ENCODE data around the gene ABHD10.

The ABHD10 gene

DNA sequence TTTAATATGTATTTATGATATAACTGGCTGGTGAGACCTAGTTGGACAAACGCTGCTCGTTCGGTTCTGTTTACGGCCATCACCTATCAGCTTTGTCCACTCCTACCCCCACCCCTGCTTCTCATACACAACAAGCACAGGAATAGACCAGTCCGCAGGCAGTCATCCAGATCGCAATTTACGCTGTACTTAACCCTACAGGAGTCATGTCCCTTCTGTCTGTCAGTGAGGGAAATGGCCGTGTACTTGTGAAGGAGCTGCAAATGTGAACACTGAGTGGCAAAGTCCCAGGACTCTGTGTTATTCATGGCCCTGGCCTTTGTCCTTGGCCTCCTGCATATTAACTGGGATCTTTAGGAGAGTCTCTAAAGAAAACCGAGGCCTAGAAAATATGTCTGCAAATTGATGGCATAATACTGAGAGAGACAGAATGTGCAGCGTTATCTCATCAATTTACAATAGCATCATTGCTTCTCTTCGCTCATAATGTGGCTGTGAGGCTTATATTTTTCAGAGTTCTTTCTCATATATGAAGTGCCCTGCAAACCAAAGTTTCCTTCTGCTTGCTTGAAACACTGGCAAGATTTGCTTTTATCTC lies 7.2 kb upstream of the ABHD10 start:
- no peaks in the 10 kb centered on the region for H3K36me3 Mint-ChIP-seq (ENCODE audit: insufficient read depth)
- DNase-seq (no peak), ATAC-seq (replicated peaks) (no peak)
- H3K4me1 Mint-ChIP-seq (ENCODE audit: low read depth in 2 of 2), result peaks cover 3 to 4% of the 10 kb centered on the region in 2 donors
- no peaks in the 10 kb centered on the region for H3K27me3 Mint-ChIP-seq
- no peaks in the 10 kb centered on the region for H3K9me3 Mint-ChIP-seq
- H3K27ac Mint-ChIP-seq, result no peak overlapping the region
- no peak overlapping the region for H3K4me3 Mint-ChIP-seq

DNA sequence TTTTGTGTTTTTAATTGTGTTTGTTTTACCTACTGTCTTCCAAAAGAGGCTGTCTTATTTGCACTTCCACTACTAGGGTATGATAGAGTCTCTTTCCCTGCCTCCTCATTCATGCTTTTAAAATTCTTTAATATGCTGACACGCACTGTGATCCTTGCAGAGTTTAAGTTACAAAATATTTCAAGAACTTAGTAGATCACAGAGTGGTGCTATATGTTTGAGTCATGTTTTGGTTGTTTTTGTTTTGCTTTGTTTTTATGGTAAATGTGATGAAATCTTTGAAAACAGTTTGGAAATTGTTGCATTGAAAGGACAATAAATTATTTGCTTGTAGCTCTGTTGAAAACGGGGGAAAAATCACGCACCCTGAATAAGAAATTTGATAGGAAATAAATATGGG lies 5.9 kb upstream of the ABHD10 start:
- no peaks in the 10 kb centered on the region for H3K27me3 Mint-ChIP-seq
- no peaks in the 10 kb centered on the region for H3K4me1 Mint-ChIP-seq (ENCODE audit: low read depth in 2 of 2)
- H3K4me3 Mint-ChIP-seq, result no peak overlapping the region
- no peak for DNase-seq
- no peak overlapping the region for H3K27ac Mint-ChIP-seq
- no peaks in the 10 kb centered on the region for H3K36me3 Mint-ChIP-seq (ENCODE audit: insufficient read depth)
- ATAC-seq (replicated peaks), result no peak
- no peaks in the 10 kb centered on the region for H3K9me3 Mint-ChIP-seq

DNA sequence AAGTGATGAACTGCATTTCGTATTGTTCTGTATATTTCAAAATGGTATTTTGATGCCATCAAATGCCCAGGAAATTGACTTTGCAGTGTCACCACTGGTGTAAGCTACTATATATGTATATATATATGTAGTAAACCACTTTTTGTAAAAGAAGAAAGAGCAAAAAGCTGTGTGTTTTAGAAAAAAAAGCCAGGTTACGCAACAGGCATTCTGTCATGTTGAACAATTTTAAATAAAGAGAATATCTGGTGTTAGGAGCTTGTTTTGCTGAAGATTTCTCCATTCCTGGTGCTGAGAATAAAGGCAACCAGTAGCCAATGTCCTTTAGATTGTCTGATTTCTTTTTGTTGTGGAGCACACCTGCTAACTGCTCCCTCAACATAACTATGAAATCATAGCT lies 3.7 kb upstream of the ABHD10 start:
- Mint-ChIP-seq H3K9me3 (no peaks in the 10 kb centered on the region), H3K4me1 (ENCODE audit: low read depth in 2 of 2) (peaks cover 8 to 14% of the 10 kb centered on the region in 2 donors), H3K27ac (no peak overlapping the region), H3K4me3 (no peak overlapping the region), H3K27me3 (no peaks in the 10 kb centered on the region), H3K36me3 (ENCODE audit: insufficient read depth) (peaks cover 10% of the 10 kb centered on the region)
- DNase-seq (no peak), ATAC-seq (replicated peaks) (no peak)

DNA sequence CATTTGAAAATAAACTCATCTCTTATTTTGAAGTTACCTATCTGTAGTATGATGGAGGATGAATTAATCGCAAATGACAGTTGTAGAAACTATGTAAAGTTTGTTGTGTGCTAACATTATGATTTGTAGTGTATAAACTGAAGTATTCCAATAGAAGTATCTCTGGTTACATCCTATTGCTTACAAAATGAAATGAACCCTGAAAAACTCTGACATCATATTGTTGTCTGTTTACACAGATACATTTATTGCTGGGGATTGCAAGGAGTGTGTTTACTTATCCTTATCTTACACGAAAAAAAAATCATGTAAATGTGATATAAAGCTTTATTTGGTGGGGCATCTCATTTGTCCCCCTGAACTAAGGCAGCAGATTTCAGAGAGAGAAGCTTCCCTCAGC lies 2.6 kb upstream of the ABHD10 start:
- Mint-ChIP-seq H3K36me3 (ENCODE audit: insufficient read depth) (peaks cover 10% of the 10 kb centered on the region), H3K27me3 (no peaks in the 10 kb centered on the region), H3K27ac (no peak overlapping the region), H3K9me3 (no peaks in the 10 kb centered on the region), H3K4me3 (no peak overlapping the region), H3K4me1 (ENCODE audit: low read depth in 2 of 2) (peaks cover 11 to 15% of the 10 kb centered on the region in 2 donors)
- ATAC-seq (replicated peaks) (no peak), DNase-seq (no peak)

DNA sequence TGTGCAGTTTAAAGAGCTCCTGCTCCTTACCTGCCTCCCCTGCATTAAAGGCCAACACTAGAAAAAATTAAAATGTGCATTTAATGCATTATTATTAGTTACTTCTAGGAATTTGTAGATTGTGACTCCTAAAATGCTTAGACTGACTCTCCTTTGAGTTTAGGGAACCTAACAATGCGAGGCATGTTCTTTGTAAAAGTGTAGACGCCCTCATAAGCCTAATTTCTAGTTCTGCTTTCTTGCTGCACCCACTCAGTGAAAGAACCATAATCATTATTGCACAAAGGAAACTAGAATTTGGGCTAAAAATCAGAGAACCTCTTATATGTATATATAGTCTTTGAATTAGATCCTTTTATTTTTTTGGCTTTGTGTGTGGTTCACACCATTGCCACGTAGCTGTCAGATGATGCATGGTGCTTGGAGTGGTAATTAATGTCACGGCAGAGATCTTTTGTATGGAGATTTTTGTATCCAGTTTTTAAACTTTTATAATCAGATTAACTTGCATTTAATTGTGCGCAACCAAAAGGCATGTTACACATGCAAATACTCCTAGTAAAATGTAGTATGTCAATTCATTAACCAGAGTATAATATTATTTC lies 710 bp downstream of the ABHD10 start:
- H3K27ac Mint-ChIP-seq, result peak overlapping the region; percentile 91 to 94
- ATAC-seq (replicated peaks) (peak; percentile 39), DNase-seq (peak in 1 of 3 experiments; percentile 13)
- H3K4me1 Mint-ChIP-seq (ENCODE audit: low read depth in 2 of 2), result peaks cover 15 to 24% of the 10 kb centered on the region in 2 donors
- no peaks in the 10 kb centered on the region for H3K27me3 Mint-ChIP-seq
- H3K4me3 Mint-ChIP-seq, result peak overlapping the region; percentile 77 to 94
- no peaks in the 10 kb centered on the region for H3K9me3 Mint-ChIP-seq
- H3K36me3 Mint-ChIP-seq (ENCODE audit: insufficient read depth), result peaks cover 14% of the 10 kb centered on the region

DNA sequence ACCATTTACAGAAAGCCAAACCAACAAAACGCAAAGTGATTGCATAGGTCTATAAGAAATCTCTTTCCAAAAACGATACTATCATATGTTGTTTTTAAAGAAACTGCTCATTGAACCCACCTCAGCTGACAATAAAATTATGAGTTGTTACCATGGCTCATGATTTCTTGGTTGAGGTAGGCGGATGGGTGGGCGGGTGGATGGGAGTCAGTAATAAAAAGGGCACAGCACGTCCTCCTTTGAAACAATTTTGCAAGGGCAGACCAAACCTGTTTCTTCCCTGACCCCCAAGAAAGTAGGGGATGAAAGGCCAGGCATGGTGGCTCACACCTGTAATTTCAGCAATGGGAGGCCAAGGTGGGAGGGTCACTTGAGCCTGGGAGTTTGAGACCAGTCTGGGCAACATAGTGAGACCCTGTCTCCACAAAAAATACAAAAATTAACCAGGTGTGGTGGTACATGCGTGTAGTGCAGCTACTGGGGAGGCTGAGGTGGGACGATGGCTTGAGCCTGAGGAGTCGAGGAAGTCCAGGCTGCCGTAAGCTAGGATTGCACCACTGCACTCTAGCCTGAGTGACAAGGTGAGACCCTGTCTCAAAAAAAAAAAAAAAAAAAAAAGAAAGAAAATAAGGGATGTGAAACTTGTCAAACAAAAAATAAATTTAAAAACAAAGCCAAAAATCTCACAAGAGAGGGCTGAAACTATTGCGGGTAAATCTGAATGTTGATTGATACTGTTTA lies 2.1 kb downstream of the ABHD10 start:
- H3K4me3 Mint-ChIP-seq, result peak overlapping the region; percentile 77 to 94

DNA sequence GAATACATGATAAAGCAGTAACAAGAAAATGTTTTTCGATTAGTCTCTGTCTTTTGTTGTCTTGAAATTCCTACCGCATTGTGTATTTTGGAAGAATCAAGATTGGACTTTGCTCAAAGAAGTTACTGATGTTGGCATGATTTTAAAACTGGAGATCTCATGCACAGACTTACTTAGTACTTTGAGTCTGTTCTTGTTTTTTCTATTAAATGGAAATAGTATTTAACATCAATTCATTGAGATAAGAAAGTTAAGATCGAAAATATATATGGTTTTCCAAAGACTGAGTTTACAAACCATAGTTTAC lies 2.6 kb downstream of the ABHD10 start:
- Mint-ChIP-seq H3K4me1 (ENCODE audit: low read depth in 2 of 2) (peaks cover 26 to 38% of the 10 kb centered on the region in 2 donors), H3K36me3 (ENCODE audit: insufficient read depth) (peaks cover 17% of the 10 kb centered on the region), H3K9me3 (no peaks in the 10 kb centered on the region), H3K27me3 (no peaks in the 10 kb centered on the region), H3K27ac (no peak overlapping the region), H3K4me3 (peak overlapping the region in 1 of 2 donors; percentile 8)
- DNase-seq (no peak), ATAC-seq (replicated peaks) (no peak)

More for the DNA sequence above, 2.1 kb downstream of the ABHD10 start:
- ATAC-seq (replicated peaks) (no peak), DNase-seq (no peak)
- Mint-ChIP-seq H3K27ac (no peak overlapping the region), H3K36me3 (ENCODE audit: insufficient read depth) (peaks cover 14% of the 10 kb centered on the region), H3K27me3 (no peaks in the 10 kb centered on the region), H3K4me1 (ENCODE audit: low read depth in 2 of 2) (peaks cover 26 to 37% of the 10 kb centered on the region in 2 donors), H3K9me3 (no peaks in the 10 kb centered on the region)

DNA sequence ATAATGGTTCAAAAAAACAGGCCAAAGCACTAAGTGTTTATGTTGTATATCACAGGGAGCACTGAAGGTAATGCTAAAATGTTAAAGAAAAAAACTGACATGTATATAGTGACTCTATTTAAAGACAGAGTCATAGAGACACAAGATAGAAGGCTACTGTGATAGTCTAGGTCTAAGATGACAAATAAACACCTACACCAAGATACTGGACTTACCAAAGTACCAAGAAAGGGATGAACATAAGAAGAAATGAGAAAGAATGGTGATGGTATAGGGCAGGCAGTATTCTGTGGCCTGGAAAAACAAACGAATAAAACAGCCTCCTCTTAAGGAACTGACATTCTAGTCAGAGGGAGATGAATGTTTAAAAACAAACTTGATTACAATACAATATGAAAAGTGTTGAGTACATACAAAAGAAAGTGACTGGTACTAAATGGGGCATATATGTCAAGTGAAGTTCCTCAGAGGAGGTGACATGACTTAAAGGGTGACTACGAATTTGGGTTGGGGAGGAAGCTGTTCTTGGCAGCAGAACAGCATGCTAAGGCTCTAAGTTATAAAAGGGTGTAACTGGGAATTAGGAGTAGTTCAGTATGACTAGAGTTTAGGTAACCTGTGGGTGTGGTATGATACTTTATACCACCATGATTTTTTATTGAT lies 5.9 kb downstream of the ABHD10 start:
- Mint-ChIP-seq H3K4me1 (ENCODE audit: low read depth in 2 of 2) (peaks cover 21 to 33% of the 10 kb centered on the region in 2 donors), H3K36me3 (ENCODE audit: insufficient read depth) (peaks cover 24% of the 10 kb centered on the region), H3K27me3 (no peaks in the 10 kb centered on the region), H3K9me3 (no peaks in the 10 kb centered on the region), H3K4me3 (no peak overlapping the region), H3K27ac (peak overlapping the region; percentile 17 to 68)
- DNase-seq (no peak), ATAC-seq (replicated peaks) (no peak)

DNA sequence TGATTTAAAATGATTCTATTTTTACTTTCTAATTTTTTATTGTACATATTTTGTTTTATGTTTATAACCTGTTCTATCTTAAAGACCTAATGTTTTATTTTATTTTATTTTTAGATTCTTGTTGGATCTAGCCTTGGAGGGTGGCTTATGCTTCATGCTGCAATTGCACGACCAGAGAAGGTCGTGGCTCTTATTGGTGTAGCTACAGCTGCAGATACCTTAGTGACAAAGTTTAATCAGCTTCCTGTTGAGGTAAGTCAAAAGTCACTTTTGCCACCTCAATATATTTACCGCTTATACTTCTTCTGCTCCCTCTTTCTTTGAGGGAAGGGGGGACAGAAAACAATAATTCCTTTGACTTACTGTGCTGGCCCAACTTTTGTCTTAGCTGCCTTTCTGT lies 8.0 kb downstream of the ABHD10 start:
- Mint-ChIP-seq H3K4me3 (no peak overlapping the region), H3K27me3 (no peaks in the 10 kb centered on the region), H3K4me1 (ENCODE audit: low read depth in 2 of 2) (peaks cover 18 to 28% of the 10 kb centered on the region in 2 donors), H3K9me3 (no peaks in the 10 kb centered on the region), H3K27ac (peak overlapping the region; percentile 1 to 21), H3K36me3 (ENCODE audit: insufficient read depth) (peaks cover 25% of the 10 kb centered on the region)
- DNase-seq (no peak), ATAC-seq (replicated peaks) (no peak)

DNA sequence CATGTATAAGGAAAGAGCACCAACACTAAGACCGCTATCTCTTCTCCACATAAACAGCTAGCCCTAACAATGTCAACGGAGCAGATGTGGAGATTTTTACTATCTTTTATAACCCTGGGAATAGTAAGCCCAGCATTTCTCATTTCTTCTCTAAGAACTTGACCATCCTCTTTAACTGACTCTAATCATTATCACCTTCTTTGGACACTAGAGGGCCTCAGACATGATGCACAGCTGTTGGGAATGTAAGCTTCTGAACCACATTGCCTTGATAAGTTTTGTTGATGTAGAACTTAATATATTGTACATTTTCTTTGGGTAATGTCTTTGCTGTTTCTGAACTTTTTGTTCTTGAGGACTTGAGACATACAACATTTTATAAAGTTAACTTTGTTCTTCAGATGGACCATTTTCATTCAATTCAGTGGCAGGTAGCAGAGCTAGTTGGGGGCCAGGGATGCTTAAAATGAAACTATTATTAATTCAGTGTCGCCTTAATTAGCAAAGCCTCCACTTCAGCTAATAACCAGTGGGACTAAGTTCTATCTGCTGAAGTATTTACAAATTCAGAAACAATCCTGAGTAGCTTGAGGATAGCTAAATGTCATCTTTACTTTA lies 10.3 kb downstream of the ABHD10 start:
- Mint-ChIP-seq H3K36me3 (ENCODE audit: insufficient read depth) (peaks cover 35% of the 10 kb centered on the region), H3K27ac (no peak overlapping the region), H3K9me3 (no peaks in the 10 kb centered on the region), H3K4me1 (ENCODE audit: low read depth in 2 of 2) (peaks cover 15 to 22% of the 10 kb centered on the region in 2 donors), H3K27me3 (no peaks in the 10 kb centered on the region), H3K4me3 (no peak overlapping the region)
- ATAC-seq (replicated peaks), result peak; percentile 83
- no peak for DNase-seq

DNA sequence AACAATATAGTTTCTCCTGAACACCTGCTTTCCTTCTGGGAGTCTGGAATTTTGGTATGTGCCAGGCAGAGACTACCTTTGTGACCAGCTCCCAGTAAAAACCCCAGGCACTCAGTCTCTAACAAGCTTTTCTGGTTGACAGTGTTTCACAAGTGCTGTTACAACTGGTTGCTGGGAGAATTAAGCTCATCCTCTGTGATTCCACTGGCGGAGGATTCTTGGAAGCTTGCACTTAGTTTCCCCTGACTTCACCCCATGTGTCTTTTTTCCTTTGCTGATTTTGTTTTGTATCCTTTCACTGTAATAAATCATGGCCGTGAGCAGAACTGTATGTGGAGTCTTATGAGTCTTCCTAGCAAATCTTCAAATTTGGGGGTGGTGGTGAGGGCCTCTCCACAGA lies 14.2 kb downstream of the ABHD10 start:
- Mint-ChIP-seq H3K27me3 (no peaks in the 10 kb centered on the region), H3K9me3 (no peaks in the 10 kb centered on the region), H3K4me1 (ENCODE audit: low read depth in 2 of 2) (peaks cover 0 to 3% of the 10 kb centered on the region in 2 donors), H3K36me3 (ENCODE audit: insufficient read depth) (peaks cover 21% of the 10 kb centered on the region), H3K4me3 (no peak overlapping the region), H3K27ac (no peak overlapping the region)
- no peak for DNase-seq
- ATAC-seq (replicated peaks), result no peak

DNA sequence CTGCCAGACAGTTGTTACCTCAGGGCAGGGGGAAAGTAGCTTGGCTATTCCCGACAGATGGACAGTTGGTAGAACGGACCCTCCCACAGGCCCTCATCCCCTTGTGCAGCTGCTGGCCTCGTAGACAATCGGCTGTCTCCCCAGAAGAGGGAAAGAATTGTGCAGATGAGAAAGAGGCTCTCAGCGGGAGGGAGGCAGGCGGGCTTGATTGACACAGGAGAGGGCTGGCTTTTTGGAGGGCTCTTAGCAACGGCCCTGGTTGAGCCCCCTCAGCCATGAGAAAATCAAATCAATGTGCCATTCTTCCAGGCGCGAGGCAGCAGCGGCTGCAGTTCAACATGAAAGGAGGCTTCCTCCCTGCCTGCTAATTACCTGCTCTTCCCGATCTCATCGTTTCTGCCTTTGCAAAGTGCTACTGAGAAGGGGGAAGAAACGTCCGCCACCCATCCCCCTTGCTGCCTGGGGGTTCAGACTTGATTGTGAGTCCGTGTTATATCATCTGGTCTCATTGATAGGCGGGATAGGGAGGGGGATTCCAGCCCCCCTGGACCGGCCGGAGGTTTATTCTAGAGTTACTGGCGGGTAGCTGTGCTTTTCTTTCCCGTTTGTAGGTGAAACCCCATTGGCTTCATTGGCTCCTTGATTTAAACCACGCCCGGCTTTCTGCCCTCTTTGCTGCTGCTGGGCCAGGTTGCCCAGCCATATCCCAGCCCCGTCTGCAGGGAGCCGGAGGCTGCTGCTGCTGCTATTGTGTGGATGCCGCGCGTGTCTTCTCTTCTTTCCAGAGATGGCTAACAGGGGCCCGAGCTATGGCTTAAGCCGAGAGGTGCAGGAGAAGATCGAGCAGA lies 20.0 kb downstream of the ABHD10 start, which contains the start of gene TAGLN3:
Gene TAGLN3 (plus strand): TSS at position 287 of the 848 bp plus-strand sequence. CDS start 501 bp downstream, at position 788.
- ATAC-seq (replicated peaks) (no peak), DNase-seq (no peak)

More for the DNA sequence above, 20.0 kb downstream of the ABHD10 start, which contains the start of gene TAGLN3:
- Mint-ChIP-seq H3K27me3 (no peaks in the 10 kb centered on the region), H3K4me3 (peak within 1 kb of the TSS; percentile 18 to 44), H3K27ac (no peak within 1 kb of the TSS), H3K36me3 (ENCODE audit: insufficient read depth) (peaks cover 3% of the 10 kb centered on the region), H3K4me1 (ENCODE audit: low read depth in 2 of 2) (peaks cover 18 to 20% of the 10 kb centered on the region in 2 donors), H3K9me3 (no peaks in the 10 kb centered on the region)
